Neuron (in vitro differentiated cells): ENCODE results near the gene RHCG.

Experiments used
- H2AFZ ChIP-seq: one replicate; pipeline ENCODE4 v1.6.1; 2013; ENCODE audit warnings: low read depth, mild to moderate bottlenecking, inconsistent platforms, low read length, moderate library complexity
- H3K27me3 ChIP-seq: one replicate; pipeline ENCODE4 v1.6.1; 2013; ENCODE audit warnings: low read length; ENCODE audit not compliant: insufficient read depth
- H3K36me3 ChIP-seq: one replicate; pipeline ENCODE4 v1.6.1; 2013; ENCODE audit warnings: low read length; ENCODE audit not compliant: insufficient read depth
- H3K4me1 ChIP-seq: one replicate; pipeline ENCODE4 v1.6.1; 2013; ENCODE audit warnings: low read length; ENCODE audit not compliant: insufficient read depth
- H3K4me3 ChIP-seq: 2 replicates; pipeline ENCODE4 v1.5.1; 2013; ENCODE audit warnings: mild to moderate bottlenecking, low read length, moderate library complexity
- H3K9me3 ChIP-seq: one replicate; pipeline ENCODE4 v1.6.1; 2013; ENCODE audit warnings: low read length

Gene RHCG

GRCh38 chr15:89423981-89424380 is 72.4 kb downstream of the RHCG start:
- H3K27me3 ChIP-seq = peaks cover 42% of the 10 kb centered on the region
- no peaks in the 10 kb centered on the region for H3K4me1 ChIP-seq
- no peaks in the 10 kb centered on the region for H3K36me3 ChIP-seq
- H3K9me3 ChIP-seq = no peaks in the 10 kb centered on the region
- no peak overlapping the region for H3K4me3 ChIP-seq
- no peak overlapping the region for H2AFZ ChIP-seq
